Measurements from ENCODE around the gene LDLRAD3. TPM values are rescaled to one million over a fixed set of nuclear protein-coding genes. Genes with fewer than 3 reads are reported as not detected.

The LDLRAD3 gene
- total RNA-seq, 2 experiments from 2014 or later: 0.10 to 0.22 TPM

DNA sequence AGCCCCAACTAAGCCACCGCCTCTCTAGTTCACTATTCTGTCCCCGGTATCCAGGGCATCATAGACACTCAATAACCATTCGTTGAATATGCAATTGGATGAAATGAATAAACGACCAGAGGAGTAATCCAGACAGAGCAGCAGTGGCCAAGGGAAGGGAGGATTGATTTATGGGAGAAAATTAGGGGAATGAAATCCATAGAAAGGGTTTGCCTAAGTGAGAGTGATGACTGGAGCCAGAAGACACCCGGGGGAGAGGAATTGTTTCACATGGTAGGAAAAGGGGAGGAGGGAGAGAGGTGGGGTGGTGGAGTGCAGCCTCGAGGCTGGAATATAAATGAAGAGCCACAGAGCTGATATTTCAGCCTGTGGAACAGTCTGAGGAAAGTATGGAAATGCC lies 177.2 kb downstream of the LDLRAD3 start:
- H3K4me3 Mint-ChIP-seq: no peak overlapping the region
- H3K27ac Mint-ChIP-seq: no peak overlapping the region
- no peaks in the 10 kb centered on the region for H3K36me3 Mint-ChIP-seq
- DNase-seq: no peak
- H3K9me3 Mint-ChIP-seq: no peaks in the 10 kb centered on the region
- ChIA-PET CTCF (no interaction called here), POLR2A (interaction anchor here (0.6 kb wide), 1 partner anchor 154 kb away, joined by 3 read pairs; no protein-coding TSS in a partner anchor)
- peaks cover 6% of the 10 kb centered on the region for H3K27me3 Mint-ChIP-seq
- intact Hi-C loops (cut with micrococcal nuclease): no loop called here
- H3K4me1 Mint-ChIP-seq (ENCODE audit: low read depth): no peaks in the 10 kb centered on the region

DNA sequence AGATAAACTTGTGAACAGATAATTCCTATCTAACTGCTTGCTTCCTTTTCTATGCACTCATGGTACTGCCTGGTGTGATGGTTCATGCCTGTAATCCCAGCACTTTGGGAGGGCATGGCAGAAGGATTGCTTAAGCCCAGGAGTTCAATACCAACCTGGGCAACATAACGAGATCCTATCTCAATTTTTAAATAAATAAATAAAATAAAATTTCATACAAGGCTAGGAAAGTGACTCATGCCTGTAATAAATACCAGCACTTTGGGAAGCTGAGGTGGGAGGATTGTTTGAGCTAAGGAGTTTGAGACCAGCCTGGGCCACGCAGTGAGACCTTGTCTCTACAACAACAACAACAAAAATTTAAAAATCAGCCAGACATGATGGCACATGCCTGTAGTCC lies 178.8 kb downstream of the LDLRAD3 start:
- no peaks in the 10 kb centered on the region for H3K4me1 Mint-ChIP-seq (ENCODE audit: low read depth)
- no peak for DNase-seq
- no peak overlapping the region for H3K4me3 Mint-ChIP-seq
- H3K27me3 Mint-ChIP-seq: peaks cover 7% of the 10 kb centered on the region
- ChIA-PET CTCF (no interaction called here), POLR2A (no interaction called here)
- no peaks in the 10 kb centered on the region for H3K36me3 Mint-ChIP-seq
- no peaks in the 10 kb centered on the region for H3K9me3 Mint-ChIP-seq
- no peak overlapping the region for H3K27ac Mint-ChIP-seq
- intact Hi-C loops (cut with micrococcal nuclease): no loop called here

DNA sequence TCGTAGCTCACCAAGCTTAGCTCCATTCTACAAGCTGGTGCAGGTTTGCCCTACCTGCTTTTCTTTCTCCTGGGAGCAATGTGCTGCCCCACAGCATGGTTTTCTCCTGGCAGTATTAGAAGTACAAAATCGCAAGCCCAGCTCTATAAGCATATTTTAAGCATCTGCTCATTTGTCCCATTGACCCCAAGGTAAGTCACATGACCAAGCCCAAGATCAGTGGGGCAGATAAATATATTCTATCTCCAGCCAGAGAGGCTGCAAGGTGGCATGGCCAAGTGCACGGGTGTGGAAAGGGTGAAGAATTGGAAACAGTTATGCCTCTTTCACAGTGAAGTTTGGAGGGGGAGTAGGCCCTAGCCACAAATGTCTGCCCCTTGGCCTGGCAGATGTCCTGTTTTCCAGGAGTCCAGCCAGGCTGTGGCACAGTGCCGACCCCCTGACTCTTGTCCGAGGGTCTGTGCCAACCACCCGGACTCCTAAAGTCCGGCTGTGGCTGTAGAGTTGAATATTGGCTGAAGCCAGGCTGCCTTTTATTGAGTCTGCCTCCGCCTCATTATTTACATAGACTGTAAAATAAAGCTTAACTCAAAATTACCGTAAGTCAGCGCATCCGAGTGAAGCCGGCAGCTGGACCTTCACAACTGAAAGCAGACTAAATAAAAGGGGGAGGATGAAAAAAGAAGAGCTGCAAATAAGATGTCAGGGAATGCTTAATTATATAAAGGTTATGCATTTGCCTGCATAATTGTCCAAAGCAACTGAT lies 179.7 kb downstream of the LDLRAD3 start:
- no peaks in the 10 kb centered on the region for H3K36me3 Mint-ChIP-seq
- intact Hi-C loops (cut with micrococcal nuclease): no loop called here
- CTCF ChIA-PET: no interaction called here
- H3K4me1 Mint-ChIP-seq (ENCODE audit: low read depth): no peaks in the 10 kb centered on the region
- H3K4me3 Mint-ChIP-seq: no peak overlapping the region
- DNase-seq: no peak
- peaks cover 7% of the 10 kb centered on the region for H3K27me3 Mint-ChIP-seq
- POLR2A ChIA-PET: no interaction called here
- no peaks in the 10 kb centered on the region for H3K9me3 Mint-ChIP-seq
- no peak overlapping the region for H3K27ac Mint-ChIP-seq

- ChIA-PET CTCF (no interaction called here), POLR2A (no interaction called here)
- H3K27me3 Mint-ChIP-seq: peaks cover 13% of the 10 kb centered on the region
- H3K4me1 Mint-ChIP-seq (ENCODE audit: low read depth): no peaks in the 10 kb centered on the region
- intact Hi-C loops (cut with micrococcal nuclease): no loop called here
- no peak overlapping the region for H3K4me3 Mint-ChIP-seq
- no peaks in the 10 kb centered on the region for H3K9me3 Mint-ChIP-seq
- H3K27ac Mint-ChIP-seq: no peak overlapping the region
- DNase-seq: no peak
- H3K36me3 Mint-ChIP-seq: no peaks in the 10 kb centered on the region
These were observed 182.8 kb downstream of the LDLRAD3 start for GRCh38 chr11:36126678-36127077.

DNA sequence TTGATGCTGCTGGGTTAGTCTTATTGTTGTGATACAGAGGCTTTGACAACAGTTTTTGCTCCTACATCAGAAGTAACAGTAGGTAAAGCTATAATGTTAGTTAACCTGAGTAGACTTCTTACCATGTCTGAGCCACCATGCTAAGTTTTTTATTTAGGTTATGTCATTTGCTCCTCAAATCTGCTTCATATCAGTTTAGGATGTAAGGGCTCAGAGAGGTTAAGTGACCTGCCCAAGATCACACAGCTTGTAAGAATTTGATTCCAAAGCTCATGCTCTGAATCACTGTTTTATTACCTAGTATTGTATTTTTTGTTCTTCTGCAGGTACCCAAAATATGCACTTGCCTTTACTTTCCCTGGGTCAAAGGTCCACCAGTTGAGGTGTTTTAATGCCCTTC lies 183.7 kb downstream of the LDLRAD3 start:
- no peak overlapping the region for H3K27ac Mint-ChIP-seq
- intact Hi-C loops (cut with micrococcal nuclease): no loop called here
- ChIA-PET POLR2A (no interaction called here), CTCF (no interaction called here)
- H3K36me3 Mint-ChIP-seq: no peaks in the 10 kb centered on the region
- no peak overlapping the region for H3K4me3 Mint-ChIP-seq
- no peaks in the 10 kb centered on the region for H3K9me3 Mint-ChIP-seq
- DNase-seq: no peak
- no peaks in the 10 kb centered on the region for H3K4me1 Mint-ChIP-seq (ENCODE audit: low read depth)
- peaks cover 13% of the 10 kb centered on the region for H3K27me3 Mint-ChIP-seq

- H3K27me3 Mint-ChIP-seq: peaks cover 13% of the 10 kb centered on the region
- no peak overlapping the region for H3K27ac Mint-ChIP-seq
- H3K9me3 Mint-ChIP-seq: no peaks in the 10 kb centered on the region
- H3K4me1 Mint-ChIP-seq (ENCODE audit: low read depth): no peaks in the 10 kb centered on the region
- intact Hi-C loops (cut with micrococcal nuclease): no loop called here
- H3K36me3 Mint-ChIP-seq: no peaks in the 10 kb centered on the region
- CTCF ChIA-PET: no interaction called here
- no peak for DNase-seq
- POLR2A ChIA-PET: no interaction called here
- H3K4me3 Mint-ChIP-seq: no peak overlapping the region
These were observed 186.1 kb downstream of the LDLRAD3 start for GRCh38 chr11:36129955-36130354.

DNA sequence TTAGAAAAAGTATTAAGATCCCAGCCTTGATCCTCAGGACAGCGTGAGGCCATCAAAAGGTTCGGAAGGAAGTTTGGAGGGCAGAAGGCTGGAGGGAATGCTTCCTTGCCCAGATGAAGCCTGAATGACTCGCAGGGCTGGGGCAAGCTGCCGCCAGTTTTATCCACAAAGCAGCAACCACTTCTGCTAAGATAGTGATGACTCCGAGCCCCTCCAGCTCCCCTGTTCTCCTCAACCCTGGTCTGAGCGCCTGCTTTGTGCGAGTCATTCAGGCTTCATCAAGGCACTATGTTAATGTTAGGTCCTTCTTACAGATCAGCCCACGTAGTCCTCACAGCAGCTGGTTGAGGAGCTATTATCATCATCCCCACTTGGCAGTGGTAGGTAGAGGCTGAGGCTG lies 186.5 kb downstream of the LDLRAD3 start:
- H3K27me3 Mint-ChIP-seq: peaks cover 10% of the 10 kb centered on the region
- DNase-seq: no peak
- H3K27ac Mint-ChIP-seq: no peak overlapping the region
- ChIA-PET CTCF (no interaction called here), POLR2A (no interaction called here)
- H3K9me3 Mint-ChIP-seq: no peaks in the 10 kb centered on the region
- no peaks in the 10 kb centered on the region for H3K4me1 Mint-ChIP-seq (ENCODE audit: low read depth)
- H3K36me3 Mint-ChIP-seq: no peaks in the 10 kb centered on the region
- intact Hi-C loops (cut with micrococcal nuclease): no loop called here
- no peak overlapping the region for H3K4me3 Mint-ChIP-seq

GRCh38 chr11:36131721-36132397 lies 188.0 kb downstream of the LDLRAD3 start:
- ChIA-PET CTCF (interaction anchor here (0.6 to 2.3 kb wide), 3 partner anchors 310 to 516 kb away, joined by 3 to 6 read pairs (median 3); no protein-coding TSS in a partner anchor), POLR2A (interaction anchor here (0.6 kb wide), 1 partner anchor 1900 kb away, joined by 3 read pairs; no protein-coding TSS in a partner anchor)
- Mint-ChIP-seq H3K4me3 (no peak overlapping the region), H3K27me3 (peaks cover 6% of the 10 kb centered on the region), H3K9me3 (no peaks in the 10 kb centered on the region), H3K27ac (no peak overlapping the region), H3K36me3 (no peaks in the 10 kb centered on the region), H3K4me1 (ENCODE audit: low read depth) (no peaks in the 10 kb centered on the region)
- intact Hi-C loops (cut with micrococcal nuclease): loop anchor here (1.0 kb wide), 1 partner anchor 516 kb away; no protein-coding TSS in a partner anchor
- DNase-seq: peak; percentile 12

- CTCF ChIA-PET: interaction anchor here (2.3 kb wide), 1 partner anchor 311 kb away, joined by 6 read pairs; no protein-coding TSS in a partner anchor
- Mint-ChIP-seq H3K27ac (no peak overlapping the region), H3K27me3 (peaks cover 6% of the 10 kb centered on the region), H3K36me3 (no peaks in the 10 kb centered on the region), H3K9me3 (no peaks in the 10 kb centered on the region), H3K4me1 (ENCODE audit: low read depth) (no peaks in the 10 kb centered on the region), H3K4me3 (no peak overlapping the region)
- intact Hi-C loops (cut with micrococcal nuclease): no loop called here
- POLR2A ChIA-PET: no interaction called here
- DNase-seq: no peak
These were observed 189.1 kb downstream of the LDLRAD3 start for GRCh38 chr11:36132940-36133339.

- no peaks in the 10 kb centered on the region for H3K36me3 Mint-ChIP-seq
- CTCF ChIA-PET: no interaction called here
These were observed 191.2 kb downstream of the LDLRAD3 start for GRCh38 chr11:36135076-36135475.

GRCh38 chr11:36139767-36140166 lies 195.9 kb downstream of the LDLRAD3 start:
- Mint-ChIP-seq H3K27me3 (peaks cover 1% of the 10 kb centered on the region), H3K27ac (no peak overlapping the region), H3K4me3 (no peak overlapping the region), H3K4me1 (ENCODE audit: low read depth) (no peaks in the 10 kb centered on the region), H3K36me3 (no peaks in the 10 kb centered on the region), H3K9me3 (no peaks in the 10 kb centered on the region)
- ChIA-PET POLR2A (no interaction called here), CTCF (no interaction called here)
- intact Hi-C loops (cut with micrococcal nuclease): loop anchor here (10.0 kb wide), 1 partner anchor 105 kb away; no protein-coding TSS in a partner anchor
- no peak for DNase-seq

More at GRCh38 chr11:36135076-36135475, 191.2 kb downstream of the LDLRAD3 start:
- Mint-ChIP-seq H3K4me3 (no peak overlapping the region), H3K9me3 (no peaks in the 10 kb centered on the region), H3K4me1 (ENCODE audit: low read depth) (no peaks in the 10 kb centered on the region), H3K27me3 (peaks cover 2% of the 10 kb centered on the region), H3K27ac (no peak overlapping the region)
- no peak for DNase-seq
- POLR2A ChIA-PET: no interaction called here
- intact Hi-C loops (cut with micrococcal nuclease): no loop called here

DNA sequence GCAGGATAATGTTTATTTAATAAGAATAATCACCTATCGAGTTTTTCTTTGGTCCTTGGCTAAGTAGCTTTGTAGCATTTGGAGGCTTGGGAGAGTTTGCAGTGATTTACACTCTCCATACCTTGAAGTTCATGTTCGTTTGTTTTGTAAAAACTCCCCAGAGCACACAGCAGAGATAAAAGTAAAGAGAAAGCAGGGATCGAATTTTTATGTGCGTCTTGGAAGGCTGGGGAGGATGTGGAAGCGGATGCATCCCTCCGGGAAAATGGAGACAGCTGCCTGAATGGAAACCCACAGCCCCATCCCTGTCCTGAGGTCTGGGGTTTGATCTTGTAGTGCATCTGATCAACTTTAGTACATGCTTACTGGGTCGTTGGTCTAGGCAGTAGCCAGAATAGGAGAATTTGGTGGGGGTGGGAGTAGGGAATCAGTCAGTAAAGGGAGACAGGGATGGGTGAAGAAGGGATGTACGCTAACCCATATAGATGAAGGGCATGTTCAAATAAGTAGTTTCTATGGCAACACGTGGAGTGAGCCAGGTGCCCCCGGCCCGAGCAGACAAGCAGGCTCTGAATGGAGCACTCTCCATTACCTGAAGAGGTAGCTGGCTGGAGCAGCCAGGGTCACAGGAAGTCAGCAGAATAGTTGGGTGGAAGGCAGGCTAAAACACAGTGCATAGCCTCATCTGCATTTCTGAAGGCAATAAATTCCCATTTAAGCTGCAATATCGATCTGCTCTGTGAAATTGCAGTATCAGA lies 197.5 kb downstream of the LDLRAD3 start:
- Mint-ChIP-seq H3K27me3 (peaks cover 1% of the 10 kb centered on the region), H3K36me3 (no peaks in the 10 kb centered on the region), H3K4me3 (no peak overlapping the region), H3K4me1 (ENCODE audit: low read depth) (no peaks in the 10 kb centered on the region), H3K9me3 (no peaks in the 10 kb centered on the region), H3K27ac (no peak overlapping the region)
- intact Hi-C loops (cut with micrococcal nuclease): loop anchor here (10.0 kb wide), 1 partner anchor 103 kb away; no protein-coding TSS in a partner anchor
- DNase-seq: no peak
- ChIA-PET CTCF (no interaction called here), POLR2A (no interaction called here)

All from activated CD4-positive, alpha-beta memory T cell treated with anti-CD3 and anti-CD28 coated beads for 36 hours (primary cell).